AG04450 (cell line): ENCODE results near the gene AMPH. TPM values are rescaled to one million over a fixed set of nuclear protein-coding genes. Genes with fewer than 3 reads are reported as not detected.
"Not testable (repeated sequence)": the region's sequence is repeated elsewhere in the genome, so short reads cannot be mapped to it uniquely, and the experiment has no call there.

ENCODE experiments used
- CTCF ChIA-PET: fragments of 300-600, 350-600 bp; formaldehyde crosslinking; extraction: SDS; loops from one replicate; lab custom pipeline; 2022; ENCODE audit warnings: antibody characterized with exemption, inconsistent platforms; lab: Charles Lee
- POLR2A ChIA-PET: fragments of 350-600 bp; formaldehyde crosslinking; extraction: SDS; loops from one replicate; lab custom pipeline; 2021; ENCODE audit warnings: antibody characterized with exemption, inconsistent platforms; lab: Yijun Ruan, JAX
- DNase-seq: peaks from one replicate; pipeline ENCODE4 v3.0.0-alpha.2; 2011; ENCODE audit warnings: low read depth, low spot score
- H3K27ac ChIP-seq: one replicate; pipeline ENCODE4 v1.5.1; 2012; ENCODE audit warnings: low read depth, low read length, control low read depth
- H3K27me3 ChIP-seq: one replicate; pipeline ENCODE4 v1.6.0; 2012; ENCODE audit warnings: low read length; ENCODE audit not compliant: control insufficient read depth, insufficient read depth
- H3K4me3 ChIP-seq: 2 replicates; pipeline ENCODE4 v1.5.1; 2011; ENCODE audit warnings: mild to moderate bottlenecking, low read depth, low read length, control low read depth
- H3K9me3 ChIP-seq: 2 replicates; pipeline ENCODE4 v1.5.1; 2012; ENCODE audit warnings: low read length; ENCODE audit not compliant: control insufficient read depth, insufficient read depth
- CTCF ChIP-seq: IDR thresholded peaks from 2 replicates; pipeline ENCODE4 v1.5.1; 2011; ENCODE audit warnings: low read depth, low read length, control low read depth, inconsistent platforms
- polyA plus RNA-seq: library from polyadenylated mRNA; depleted of rRNA; stranded (reverse); fragments of >200 nt; gene quantifications from 2 replicates; pipeline ENCODE4 v1.2.3, GENCODE V29; 2011

AMPH gene
- polyA plus RNA-seq, 1 experiment, result 19.5 TPM

- peak; percentile 7 for DNase-seq
- POLR2A ChIA-PET, result no interaction called here
- CTCF ChIA-PET, result no interaction called here
- Histone ChIP-seq H3K4me3 (no peak overlapping the region), H3K9me3 (no peaks in the 10 kb centered on the region), H3K27ac (no peak overlapping the region), H3K27me3 (no peaks in the 10 kb centered on the region)
- TF ChIP-seq CTCF, result no peak
These were observed 46.5 kb downstream of the AMPH start for GRCh38 chr7:38584443-38585210.

- Histone ChIP-seq H3K4me3 (no peak overlapping the region), H3K9me3 (no peaks in the 10 kb centered on the region), H3K27ac (no peak overlapping the region), H3K27me3 (no peaks in the 10 kb centered on the region)
- ChIA-PET CTCF (no interaction called here), POLR2A (no interaction called here)
- no peak for DNase-seq
- no peak for TF ChIP-seq CTCF
These were observed 50.7 kb downstream of the AMPH start for GRCh38 chr7:38580485-38580884.

GRCh38 chr7:38574086-38574485 lies 57.1 kb downstream of the AMPH start:
- POLR2A ChIA-PET, result no interaction called here
- Histone ChIP-seq H3K9me3 (no peaks in the 10 kb centered on the region), H3K27ac (no peak overlapping the region), H3K27me3 (no peaks in the 10 kb centered on the region), H3K4me3 (no peak overlapping the region)
- no peak for DNase-seq
- CTCF ChIA-PET, result interaction anchor here (0.9 kb wide), 1 partner anchor 205 kb away, joined by 3 read pairs; no protein-coding TSS in a partner anchor
- no peak for TF ChIP-seq CTCF

- H3K27me3 ChIP-seq, CTCF ChIA-PET, H3K27ac ChIP-seq, H3K9me3 ChIP-seq, POLR2A ChIA-PET, DNase-seq, H3K4me3 ChIP-seq: not testable (repeated sequence)
These were observed 59.6 kb downstream of the AMPH start for GRCh38 chr7:38571620-38572019.

- H3K9me3 ChIP-seq, result no peaks in the 10 kb centered on the region
- H3K4me3 ChIP-seq, result no peak overlapping the region
- no peak for TF ChIP-seq CTCF
- H3K27ac ChIP-seq, result no peak overlapping the region
- ChIA-PET CTCF (no interaction called here), POLR2A (no interaction called here)
- no peak for DNase-seq
- H3K27me3 ChIP-seq, result no peaks in the 10 kb centered on the region
These were observed 62.7 kb downstream of the AMPH start for GRCh38 chr7:38568497-38568896.
